HG03457 (cell line): ENCODE measurements around the gene CACNA2D3.

Experiments
- ATAC-seq: cut with Tn5 transposase; IDR thresholded peaks from one replicate; pipeline ENCODE4 v1.9.1; 2021; ENCODE audit warnings: moderate number of reproducible peaks; ENCODE audit not compliant: unreplicated experiment

CACNA2D3 gene

GRCh38 chr3:54713031-54713430 is 590.7 kb downstream of the CACNA2D3 start:
- no peak for ATAC-seq

GRCh38 chr3:54713455-54713854 is 591.1 kb downstream of the CACNA2D3 start:
- no peak for ATAC-seq

GRCh38 chr3:54714035-54714434 is 591.7 kb downstream of the CACNA2D3 start:
- no peak for ATAC-seq

- no peak for ATAC-seq
Observed at GRCh38 chr3:54717506-54717905, 595.2 kb downstream of the CACNA2D3 start.

GRCh38 chr3:54719914-54720313 is 597.6 kb downstream of the CACNA2D3 start:
- ATAC-seq = no peak

GRCh38 chr3:54720604-54721003 is 598.3 kb downstream of the CACNA2D3 start:
- ATAC-seq = no peak

GRCh38 chr3:54731732-54732445 is 609.5 kb downstream of the CACNA2D3 start:
- no peak for ATAC-seq

- no peak for ATAC-seq
Observed at GRCh38 chr3:54733106-54734006, 611.0 kb downstream of the CACNA2D3 start.

- no peak for ATAC-seq
Observed at GRCh38 chr3:54736459-54736858, 614.1 kb downstream of the CACNA2D3 start.

GRCh38 chr3:54743755-54744154 is 621.4 kb downstream of the CACNA2D3 start:
- no peak for ATAC-seq

- ATAC-seq = no peak
Observed at GRCh38 chr3:54744291-54744690, 621.9 kb downstream of the CACNA2D3 start.

- no peak for ATAC-seq
Observed at GRCh38 chr3:54745843-54746242, 623.5 kb downstream of the CACNA2D3 start.

- no peak for ATAC-seq
Observed at GRCh38 chr3:54746722-54747121, 624.4 kb downstream of the CACNA2D3 start.

- ATAC-seq = no peak
Observed at GRCh38 chr3:54755756-54756155, 633.4 kb downstream of the CACNA2D3 start.

GRCh38 chr3:54756330-54756731 is 634.0 kb downstream of the CACNA2D3 start:
- no peak for ATAC-seq

- no peak for ATAC-seq
Observed at GRCh38 chr3:54758461-54758860, 636.1 kb downstream of the CACNA2D3 start.

GRCh38 chr3:54759166-54759565 is 636.8 kb downstream of the CACNA2D3 start:
- ATAC-seq = no peak

- ATAC-seq = no peak
Observed at GRCh38 chr3:54760201-54760600, 637.8 kb downstream of the CACNA2D3 start.

- ATAC-seq = no peak
Observed at GRCh38 chr3:54761637-54762036, 639.3 kb downstream of the CACNA2D3 start.

GRCh38 chr3:54764911-54765310 is 642.6 kb downstream of the CACNA2D3 start:
- no peak for ATAC-seq

- no peak for ATAC-seq
Observed at GRCh38 chr3:54771050-54771449, 648.7 kb downstream of the CACNA2D3 start.

- ATAC-seq = no peak
Observed at GRCh38 chr3:54772051-54772450, 649.7 kb downstream of the CACNA2D3 start.
